Amniotic epithelial cell (primary cell): ENCODE data around the gene VANGL1.
A peak's percentile ranks its signal among the peaks of the same experiment; 100 is the strongest.

ENCODE experiments used
- DNase-seq: peaks from one replicate; pipeline ENCODE4 v3.0.0-alpha.2; 2010; ENCODE audit warnings: low read depth

VANGL1 gene

DNA sequence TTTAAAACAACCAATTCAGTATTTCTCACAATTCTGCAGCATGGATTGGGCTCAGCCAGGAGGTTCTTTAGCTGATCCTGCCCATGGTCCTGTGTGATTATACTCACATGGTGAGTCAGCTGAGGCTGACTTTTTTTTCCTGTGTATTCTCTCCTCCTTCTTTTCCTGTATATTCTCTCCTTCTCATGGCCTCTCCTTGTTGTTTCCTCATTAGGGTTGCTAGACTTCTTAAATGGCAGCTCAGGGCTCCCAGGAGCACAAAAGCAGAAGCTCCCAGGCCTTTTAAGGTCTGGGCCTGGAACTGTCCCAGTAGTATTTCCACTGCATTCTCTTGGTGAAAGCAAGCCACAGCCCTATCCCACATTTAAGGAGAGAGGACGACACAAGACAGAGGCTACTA lies 26.8 kb downstream of the VANGL1 start:
- peak; percentile 27 for DNase-seq

- peak; percentile 77 for DNase-seq
Measured at GRCh38 chr1:115669002-115669673, 27.4 kb downstream of the VANGL1 start.

DNA sequence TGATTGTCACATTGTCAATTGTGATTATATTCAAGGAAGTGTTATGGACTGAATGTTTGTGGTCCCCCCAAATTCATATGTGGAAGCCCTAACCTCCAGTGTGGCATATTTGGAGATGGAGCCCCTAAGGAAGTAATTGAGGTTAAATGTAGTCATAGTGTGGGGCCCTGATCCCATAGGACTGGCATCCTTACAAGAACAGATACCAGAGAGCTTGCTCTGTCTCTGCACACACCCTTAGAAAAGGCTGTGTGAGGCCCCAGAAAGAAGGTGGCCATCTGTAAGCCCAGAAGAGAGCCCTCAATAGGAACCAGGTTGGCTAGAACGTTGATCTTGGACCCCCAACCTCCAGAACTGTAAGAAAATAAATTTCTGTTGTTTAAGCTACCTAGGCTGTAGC lies 28.1 kb downstream of the VANGL1 start:
- DNase-seq, result no peak

DNA sequence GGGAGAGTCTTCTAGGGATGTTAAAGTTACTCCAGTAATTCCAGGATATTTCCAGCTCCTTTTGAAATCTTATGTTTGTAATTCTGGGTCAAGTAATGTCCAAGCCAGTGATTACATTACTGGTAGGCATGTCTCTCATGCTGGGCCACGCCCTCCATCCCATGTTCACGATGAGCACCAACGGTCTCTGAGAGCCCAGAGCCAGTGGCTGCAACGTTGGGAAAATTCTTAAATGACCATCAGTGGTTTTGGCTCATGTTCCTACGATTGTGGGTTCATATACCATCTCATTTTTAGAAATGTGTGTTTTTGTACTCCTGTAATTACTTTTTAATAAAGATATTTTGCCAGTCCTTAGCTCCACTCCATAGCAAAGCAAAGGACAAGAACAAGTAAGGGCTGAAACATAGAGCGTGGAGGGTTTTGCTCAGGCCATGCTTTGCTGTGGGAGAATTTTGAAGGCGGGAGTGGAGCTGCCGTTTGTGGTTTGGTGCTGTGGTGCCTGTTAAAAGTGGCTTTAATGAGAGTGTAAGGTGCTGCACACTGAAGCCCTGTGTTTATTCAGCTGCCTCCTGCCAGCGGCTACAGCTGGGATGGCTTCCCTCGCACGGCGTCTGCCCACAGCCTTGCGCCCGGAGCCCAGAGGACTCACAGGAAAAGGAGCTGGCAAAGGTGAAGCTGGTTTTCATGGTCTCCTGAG lies 28.9 kb downstream of the VANGL1 start:
- no peak for DNase-seq

- peak; percentile 69 for DNase-seq
Measured at GRCh38 chr1:115671176-115671934, 29.6 kb downstream of the VANGL1 start.

- no peak for DNase-seq
Measured at GRCh38 chr1:115672224-115673009, 30.6 kb downstream of the VANGL1 start.

DNA sequence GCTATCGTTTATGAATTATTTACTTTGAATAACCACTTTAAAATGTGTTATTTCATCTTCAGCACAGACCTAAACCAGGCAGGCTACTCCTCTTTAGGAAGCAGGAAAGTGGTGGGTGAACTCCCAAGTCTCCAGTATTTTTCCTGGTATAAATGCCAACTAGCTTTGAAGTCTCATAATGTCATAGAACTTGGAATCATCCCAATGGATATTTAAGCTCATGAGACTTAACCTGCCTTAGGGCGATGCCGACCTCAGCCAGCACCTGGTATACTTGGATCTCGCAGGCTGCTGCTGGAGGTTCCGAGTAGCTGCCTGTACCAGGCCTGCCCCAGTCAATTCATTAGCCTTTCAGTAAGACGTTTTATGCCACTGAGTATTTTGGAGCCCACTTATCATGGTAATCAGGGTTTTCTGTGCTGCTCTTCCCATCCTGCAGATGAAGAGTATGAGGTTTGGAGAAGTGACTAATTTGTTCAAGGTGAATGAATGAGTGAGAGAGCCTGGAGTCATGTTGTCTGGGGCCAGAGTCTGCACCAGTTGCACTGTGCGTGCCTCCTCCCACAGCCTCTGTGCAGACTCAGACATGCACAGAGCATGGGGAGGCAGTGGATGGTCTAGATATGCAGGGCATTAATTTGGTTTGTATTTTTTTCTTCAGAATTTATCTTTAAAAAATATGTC lies 34.9 kb downstream of the VANGL1 start:
- DNase-seq, result no peak

- DNase-seq, result peak; percentile 36
Measured at GRCh38 chr1:115677182-115677555, 35.4 kb downstream of the VANGL1 start.

DNA sequence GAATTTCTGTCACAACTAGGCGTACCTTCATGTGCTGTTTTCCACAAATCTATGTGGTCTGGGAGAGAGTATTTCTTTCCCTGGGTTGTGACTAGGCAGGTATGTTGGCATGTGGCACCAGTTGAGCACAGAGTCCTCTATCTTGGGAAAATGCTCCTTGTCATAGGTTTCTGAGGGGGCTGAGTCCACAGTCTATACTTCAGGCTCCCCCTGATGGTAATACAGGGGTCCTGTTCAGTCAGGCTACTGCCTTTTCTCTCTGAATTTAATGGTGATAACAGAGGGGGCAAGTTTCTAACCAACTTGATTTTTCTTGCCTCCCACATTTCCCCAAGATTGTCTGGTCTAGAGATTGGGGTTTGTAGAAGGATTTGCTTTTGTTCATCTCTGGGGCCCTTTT lies 35.8 kb downstream of the VANGL1 start:
- DNase-seq, result no peak

DNA sequence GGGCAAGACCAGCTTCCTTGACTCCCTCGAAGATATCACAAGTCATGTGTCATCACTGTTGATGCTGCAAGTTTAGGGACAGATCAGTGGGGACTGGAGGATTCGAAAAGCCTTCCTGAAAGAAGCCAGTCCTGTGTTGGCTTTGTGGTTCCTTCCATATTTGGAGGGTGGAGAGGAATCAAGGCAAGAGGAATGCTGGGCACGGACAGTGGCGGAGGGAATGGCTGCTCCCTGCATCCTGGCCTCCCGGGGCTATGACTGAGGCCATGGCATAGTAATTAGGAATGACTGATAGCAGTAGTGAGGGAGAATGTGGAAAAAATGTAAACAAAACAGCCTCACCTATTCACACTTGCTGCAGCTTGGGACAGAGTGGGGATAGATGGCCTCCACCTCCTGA lies 36.4 kb downstream of the VANGL1 start:
- DNase-seq, result no peak

- peak; percentile 69 for DNase-seq
Measured at GRCh38 chr1:115679141-115679611, 37.4 kb downstream of the VANGL1 start.

DNA sequence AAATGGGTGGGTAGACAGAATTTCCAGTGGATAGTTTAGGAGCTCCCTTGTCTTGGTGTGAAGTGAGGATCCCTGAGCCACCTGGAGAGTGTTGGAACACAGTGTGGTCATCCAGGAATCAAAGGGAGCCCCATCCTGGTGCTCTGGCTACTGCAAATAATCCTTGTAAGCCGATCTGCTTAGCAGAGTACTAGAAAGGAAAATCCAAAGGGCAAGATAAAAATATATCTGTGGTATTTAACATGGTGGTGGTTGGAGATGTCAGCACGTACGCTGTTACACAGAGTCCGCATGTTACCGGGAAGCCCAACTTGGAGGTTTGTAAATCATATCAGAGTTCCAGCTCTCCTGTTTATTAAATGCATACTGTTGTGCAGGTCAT lies 39.0 kb downstream of the VANGL1 start:
- no peak for DNase-seq

- DNase-seq, result no peak
Measured at GRCh38 chr1:115682792-115683191, 41.0 kb downstream of the VANGL1 start.

DNA sequence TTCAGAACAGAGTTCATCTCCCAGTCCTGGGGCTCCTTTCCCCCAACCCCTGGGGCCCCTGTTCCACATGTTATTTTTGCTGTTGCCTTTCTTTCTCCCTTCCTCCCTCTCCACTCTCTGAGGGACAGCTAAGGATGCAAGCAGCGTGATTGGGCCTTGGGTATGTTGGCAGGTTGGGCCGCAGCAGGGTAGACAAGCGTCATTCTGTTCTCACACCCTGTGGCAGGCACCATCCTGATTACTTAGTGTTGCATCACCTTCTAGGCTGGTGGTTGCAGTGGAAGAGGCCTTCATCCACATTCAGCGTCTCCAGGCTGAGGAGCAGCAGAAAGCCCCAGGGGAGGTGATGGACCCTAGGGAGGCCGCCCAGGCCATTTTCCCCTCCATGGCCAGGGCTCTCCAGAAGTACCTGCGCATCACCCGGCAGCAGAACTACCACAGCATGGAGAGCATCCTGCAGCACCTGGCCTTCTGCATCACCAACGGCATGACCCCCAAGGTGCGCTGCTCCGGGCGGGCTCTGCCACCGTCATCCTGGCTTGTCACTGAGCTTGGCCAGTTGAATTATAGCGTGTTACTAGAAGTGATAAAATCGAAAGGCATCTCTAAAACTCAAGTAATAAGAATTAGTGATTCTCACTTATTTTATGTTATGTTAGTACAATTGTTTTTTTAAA lies 43.4 kb downstream of the VANGL1 start:
- no peak for DNase-seq

DNA sequence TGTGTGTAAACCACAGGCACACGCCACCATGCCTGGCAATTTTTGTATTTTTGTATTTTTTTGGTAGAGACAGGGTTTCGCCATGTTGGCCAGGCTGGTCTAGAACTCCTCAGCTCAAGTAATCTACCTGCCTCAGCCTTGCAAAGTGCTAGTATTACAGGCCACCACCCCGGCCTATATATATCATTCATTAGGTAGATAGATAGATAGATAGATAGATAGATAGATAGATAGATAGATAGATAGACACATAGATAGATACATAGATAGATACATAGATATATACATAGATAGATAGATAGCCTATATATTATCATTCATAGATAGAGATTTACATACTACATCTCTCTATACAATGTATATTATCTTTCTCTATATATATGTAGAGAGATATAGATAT lies 46.0 kb downstream of the VANGL1 start:
- DNase-seq, result no peak

DNA sequence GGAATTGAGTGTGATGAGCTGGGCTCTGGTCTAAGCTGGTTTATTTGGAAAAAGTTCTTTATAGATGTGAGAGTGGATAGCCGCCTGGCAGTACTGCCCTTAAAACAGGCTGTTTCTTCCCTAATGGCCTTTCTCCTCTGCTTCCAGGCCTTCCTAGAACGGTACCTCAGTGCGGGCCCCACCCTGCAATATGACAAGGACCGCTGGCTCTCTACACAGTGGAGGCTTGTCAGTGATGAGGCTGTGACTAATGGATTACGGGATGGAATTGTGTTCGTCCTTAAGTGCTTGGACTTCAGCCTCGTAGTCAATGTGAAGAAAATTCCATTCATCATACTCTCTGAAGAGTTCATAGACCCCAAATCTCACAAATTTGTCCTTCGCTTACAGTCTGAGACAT lies 49.2 kb downstream of the VANGL1 start:
- DNase-seq, result no peak

GRCh38 chr1:115692224-115692623 lies 50.5 kb downstream of the VANGL1 start:
- no peak for DNase-seq

GRCh38 chr1:115694805-115695204 lies 53.0 kb downstream of the VANGL1 start:
- no peak for DNase-seq

GRCh38 chr1:115697619-115698018 lies 55.8 kb downstream of the VANGL1 start:
- no peak for DNase-seq

DNA sequence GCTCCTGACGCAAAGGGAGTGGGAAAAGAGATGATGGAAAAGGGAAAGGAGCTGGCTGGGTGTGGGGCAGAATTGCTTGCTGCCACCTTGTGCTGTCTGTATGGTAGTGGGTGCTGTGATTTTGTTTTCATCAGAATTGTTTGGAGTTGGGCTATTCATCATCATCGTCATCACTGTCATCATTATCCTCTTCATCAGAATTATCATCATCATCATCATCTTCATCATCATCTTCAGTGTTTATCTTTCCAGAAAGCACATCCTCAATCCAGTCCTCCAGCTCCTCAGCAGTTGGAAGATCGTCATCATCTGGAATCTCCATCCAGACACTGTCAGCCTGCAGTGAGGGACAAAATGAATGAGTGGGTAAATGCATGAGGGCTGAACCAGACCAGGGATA lies 59.3 kb downstream of the VANGL1 start:
- no peak for DNase-seq

DNA sequence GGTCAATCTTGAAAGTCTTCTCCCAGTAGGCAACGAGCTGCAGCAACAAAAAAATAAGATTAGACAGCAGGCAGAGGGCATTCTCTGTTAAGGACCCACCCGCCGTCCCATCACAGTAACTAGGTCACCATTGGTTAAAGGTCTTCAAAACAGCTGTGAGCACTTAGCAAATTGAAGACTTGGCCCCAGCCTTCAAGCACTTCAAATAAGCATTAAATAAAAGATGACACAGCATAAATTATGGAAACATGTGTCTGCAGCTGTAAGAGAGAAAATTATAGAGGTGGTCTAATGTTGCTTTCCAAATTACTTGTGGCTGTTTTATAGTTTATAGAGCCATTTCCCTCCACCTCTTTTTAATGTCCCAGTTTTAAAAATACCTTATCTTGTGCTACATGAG lies 61.2 kb downstream of the VANGL1 start:
- no peak for DNase-seq
